SU-DHL-6 (cell line): ENCODE measurements around the gene ALAS1.

Experiments used
- EZH2phosphoT487 ChIP-seq: fragments of 200-600 bp; sonication (generic), shearing (Covaris generic); conservative IDR thresholded peaks from 2 replicates; pipeline ENCODE4 v1.6.1; 2018; ENCODE audit warnings: mild to moderate bottlenecking, antibody characterized with exemption, low read length, moderate library complexity, mixed read lengths
- TF ChIP-seq, protein P1 (sequence below): fragments of 200-600 bp; sonication (generic); IDR thresholded peaks from one replicate; pipeline ENCODE4 v1.5.1; 2017; ENCODE audit warnings: antibody characterized with exemption, mild to moderate bottlenecking, low read length, moderate library complexity; ENCODE audit not compliant: insufficient read depth, poor library complexity, severe bottlenecking

DNA sequence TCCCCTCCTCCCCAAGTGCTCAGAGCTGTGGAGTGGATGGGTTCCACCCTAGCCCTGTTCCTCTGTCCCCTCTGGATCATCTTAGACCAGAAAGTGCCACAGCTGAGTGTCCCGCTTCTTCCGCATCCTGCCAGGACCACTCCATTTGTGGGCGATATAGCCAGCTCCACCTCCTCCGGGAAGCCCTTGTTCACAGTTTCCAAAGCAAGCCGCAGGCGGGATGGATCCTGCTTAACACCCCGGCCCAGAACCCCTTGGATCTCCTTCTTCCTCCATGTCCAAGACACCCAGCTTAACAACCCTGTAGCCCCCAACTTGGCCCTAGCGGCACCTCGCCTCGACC is 490 bp upstream of the ALAS1 start:
- TF ChIP-seq, protein P1, sequence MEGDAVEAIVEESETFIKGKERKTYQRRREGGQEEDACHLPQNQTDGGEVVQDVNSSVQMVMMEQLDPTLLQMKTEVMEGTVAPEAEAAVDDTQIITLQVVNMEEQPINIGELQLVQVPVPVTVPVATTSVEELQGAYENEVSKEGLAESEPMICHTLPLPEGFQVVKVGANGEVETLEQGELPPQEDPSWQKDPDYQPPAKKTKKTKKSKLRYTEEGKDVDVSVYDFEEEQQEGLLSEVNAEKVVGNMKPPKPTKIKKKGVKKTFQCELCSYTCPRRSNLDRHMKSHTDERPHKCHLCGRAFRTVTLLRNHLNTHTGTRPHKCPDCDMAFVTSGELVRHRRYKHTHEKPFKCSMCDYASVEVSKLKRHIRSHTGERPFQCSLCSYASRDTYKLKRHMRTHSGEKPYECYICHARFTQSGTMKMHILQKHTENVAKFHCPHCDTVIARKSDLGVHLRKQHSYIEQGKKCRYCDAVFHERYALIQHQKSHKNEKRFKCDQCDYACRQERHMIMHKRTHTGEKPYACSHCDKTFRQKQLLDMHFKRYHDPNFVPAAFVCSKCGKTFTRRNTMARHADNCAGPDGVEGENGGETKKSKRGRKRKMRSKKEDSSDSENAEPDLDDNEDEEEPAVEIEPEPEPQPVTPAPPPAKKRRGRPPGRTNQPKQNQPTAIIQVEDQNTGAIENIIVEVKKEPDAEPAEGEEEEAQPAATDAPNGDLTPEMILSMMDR, result no peak
- no peak for TF ChIP-seq EZH2phosphoT487
